Mesothelial cell of epicardium (in vitro differentiated cells): Measurements from ENCODE around the gene HOMEZ. TPM values are rescaled to one million over a fixed set of nuclear protein-coding genes. Genes with fewer than 3 reads are reported as not detected.

Source experiments
- DNase-seq, 2 experiments: peaks; one replicate each; pipeline ENCODE4 v3.0.0; 2021; ENCODE audit warnings: low spot score in 2 of 2; ENCODE audit not compliant: unreplicated experiment in 2 of 2
- H3K27ac Mint-ChIP-seq: 2 replicates; pipeline ENCODE4 v1.8.0; 2021; ENCODE audit warnings: mixed read lengths
- H3K27me3 Mint-ChIP-seq: 2 replicates; pipeline ENCODE4 v1.8.0; 2021; ENCODE audit warnings: low read depth, mixed read lengths
- H3K36me3 Mint-ChIP-seq: 2 replicates; pipeline ENCODE4 v1.8.0; 2021; ENCODE audit warnings: mixed read lengths
- H3K4me1 Mint-ChIP-seq: 2 replicates; pipeline ENCODE4 v1.8.0; 2021; ENCODE audit warnings: mixed read lengths
- H3K4me3 Mint-ChIP-seq: 2 replicates; pipeline ENCODE4 v1.8.0; 2021; ENCODE audit warnings: mild to moderate bottlenecking, moderate library complexity, mixed read lengths
- H3K9me3 Mint-ChIP-seq: 2 replicates; pipeline ENCODE4 v1.8.0; 2021; ENCODE audit warnings: mixed read lengths
- CTCF ChIP-seq: fragments of 200-600 bp; sonication (generic); IDR thresholded peaks from one replicate; pipeline ENCODE4 v1.5.0; 2021; ENCODE audit warnings: antibody characterized with exemption; ENCODE audit not compliant: unreplicated experiment
- total RNA-seq: library from RNA; stranded (reverse); gene quantifications from 3 replicates; pipeline ENCODE4 v1.2.1, GENCODE V29; 2021

HOMEZ gene
- total RNA-seq, 1 donor from 2014 or later = 14.4 TPM

GRCh38 chr14:23301288-23301968 lies 15.5 kb upstream of the HOMEZ start:
- peak; percentile 42 for TF ChIP-seq CTCF
- DNase-seq = peak; percentile 97 to 98
- Mint-ChIP-seq H3K27me3 (no peaks in the 10 kb centered on the region), H3K4me3 (peak overlapping the region; percentile 91), H3K9me3 (no peaks in the 10 kb centered on the region), H3K36me3 (no peaks in the 10 kb centered on the region), H3K4me1 (peaks cover 27% of the 10 kb centered on the region), H3K27ac (peak overlapping the region; percentile 99)

GRCh38 chr14:23300687-23301223 lies 14.8 kb upstream of the HOMEZ start:
- no peak for DNase-seq
- H3K9me3 Mint-ChIP-seq = no peaks in the 10 kb centered on the region
- no peaks in the 10 kb centered on the region for H3K27me3 Mint-ChIP-seq
- H3K4me1 Mint-ChIP-seq = peaks cover 22% of the 10 kb centered on the region
- peak overlapping the region; percentile 99 for H3K27ac Mint-ChIP-seq
- no peak for TF ChIP-seq CTCF
- no peaks in the 10 kb centered on the region for H3K36me3 Mint-ChIP-seq
- H3K4me3 Mint-ChIP-seq = peak overlapping the region; percentile 91

- no peaks in the 10 kb centered on the region for H3K36me3 Mint-ChIP-seq
- H3K9me3 Mint-ChIP-seq = no peaks in the 10 kb centered on the region
- peak overlapping the region; percentile 91 for H3K4me3 Mint-ChIP-seq
- peaks cover 21% of the 10 kb centered on the region for H3K4me1 Mint-ChIP-seq
- H3K27me3 Mint-ChIP-seq = peaks cover 1% of the 10 kb centered on the region
- no peak for DNase-seq
- peak overlapping the region; percentile 99 for H3K27ac Mint-ChIP-seq
- no peak for TF ChIP-seq CTCF
Observed at GRCh38 chr14:23299986-23300686, 14.2 kb upstream of the HOMEZ start.

- no peaks in the 10 kb centered on the region for H3K36me3 Mint-ChIP-seq
- no peak for DNase-seq
- H3K4me3 Mint-ChIP-seq = peak overlapping the region; percentile 33
- no peak for TF ChIP-seq CTCF
- H3K27me3 Mint-ChIP-seq = peaks cover 4% of the 10 kb centered on the region
- peaks cover 24% of the 10 kb centered on the region for H3K4me1 Mint-ChIP-seq
- peak overlapping the region; percentile 88 for H3K27ac Mint-ChIP-seq
- no peaks in the 10 kb centered on the region for H3K9me3 Mint-ChIP-seq
Observed at GRCh38 chr14:23299211-23299957, 13.5 kb upstream of the HOMEZ start.

DNA sequence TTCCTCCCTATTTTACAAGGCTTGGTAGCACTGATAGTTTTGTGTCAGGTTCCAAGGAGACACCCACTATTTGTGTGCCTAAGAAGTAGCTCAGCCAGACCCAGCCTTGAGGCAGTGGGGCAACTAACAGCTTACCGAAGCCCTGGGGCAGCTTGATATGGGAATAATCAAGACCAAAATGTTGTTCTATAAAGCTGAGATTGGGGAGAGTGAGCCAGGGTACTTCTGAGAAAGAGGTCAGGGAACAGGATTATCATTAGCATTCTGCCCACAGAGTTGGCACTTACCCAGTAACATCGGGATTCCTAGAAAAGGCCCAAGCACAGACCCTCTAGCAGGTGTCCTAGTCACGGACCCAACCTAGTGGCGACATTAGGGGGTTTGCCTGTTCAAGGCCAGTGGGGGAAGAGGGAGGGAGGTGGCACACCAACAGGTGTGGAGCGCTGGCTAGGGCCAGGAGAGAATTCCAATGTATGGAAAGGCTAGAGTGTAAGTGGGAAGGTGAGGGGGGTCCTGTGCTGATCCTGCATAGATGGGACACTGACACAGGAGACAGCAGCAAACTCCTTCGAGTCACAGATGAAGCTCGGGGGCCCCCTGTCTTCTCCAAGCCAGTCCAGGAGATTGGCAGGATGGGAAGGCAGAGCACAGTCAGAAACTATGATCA lies 11.8 kb upstream of the HOMEZ start:
- H3K4me1 Mint-ChIP-seq = peaks cover 24% of the 10 kb centered on the region
- H3K36me3 Mint-ChIP-seq = no peaks in the 10 kb centered on the region
- DNase-seq = no peak
- H3K4me3 Mint-ChIP-seq = no peak overlapping the region
- no peak for TF ChIP-seq CTCF
- H3K27me3 Mint-ChIP-seq = peaks cover 16% of the 10 kb centered on the region
- H3K9me3 Mint-ChIP-seq = no peaks in the 10 kb centered on the region
- H3K27ac Mint-ChIP-seq = no peak overlapping the region
